Measurements from ENCODE around the gene KCNN3.

KCNN3 gene

GRCh38 chr1:154730259-154730658, 139.8 kb downstream of the KCNN3 start:
- no peak for TF ChIP-seq CTCF (IDR thresholded peaks at IDR 0.05; ENCODE audit: borderline replicate concordance, insufficient read depth, low read depth, low read length)

GRCh38 chr1:154729577-154729976, 140.5 kb downstream of the KCNN3 start:
- no peak overlapping the region for H3K4me3 ChIP-seq (ENCODE audit: low read depth, low read length)
- TF ChIP-seq CTCF (IDR thresholded peaks at IDR 0.05; ENCODE audit: borderline replicate concordance, insufficient read depth, low read depth, low read length): no peak

More at GRCh38 chr1:154730259-154730658, 139.8 kb downstream of the KCNN3 start:
- H3K4me3 ChIP-seq (ENCODE audit: low read depth, low read length): no peak overlapping the region

GRCh38 chr1:154729031-154729442, 141.0 kb downstream of the KCNN3 start:
- TF ChIP-seq CTCF (IDR thresholded peaks at IDR 0.05; ENCODE audit: borderline replicate concordance, insufficient read depth, low read depth, low read length): no peak
- no peak overlapping the region for H3K4me3 ChIP-seq (ENCODE audit: low read depth, low read length)

GRCh38 chr1:154726896-154727753, 143.0 kb downstream of the KCNN3 start:
- no peak for TF ChIP-seq CTCF (IDR thresholded peaks at IDR 0.05; ENCODE audit: borderline replicate concordance, insufficient read depth, low read depth, low read length)
- H3K4me3 ChIP-seq (ENCODE audit: low read depth, low read length): no peak overlapping the region

GRCh38 chr1:154726443-154726842, 143.6 kb downstream of the KCNN3 start:
- no peak overlapping the region for H3K4me3 ChIP-seq (ENCODE audit: low read depth, low read length)
- TF ChIP-seq CTCF (IDR thresholded peaks at IDR 0.05; ENCODE audit: borderline replicate concordance, insufficient read depth, low read depth, low read length): no peak

- no peak overlapping the region for H3K4me3 ChIP-seq (ENCODE audit: low read depth, low read length)
- TF ChIP-seq CTCF (IDR thresholded peaks at IDR 0.05; ENCODE audit: borderline replicate concordance, insufficient read depth, low read depth, low read length): no peak
Measured at GRCh38 chr1:154725865-154726264, 144.2 kb downstream of the KCNN3 start.

Measured in GM12875 (cell line).